SK-N-SH treated with all-trans-retinoic acid at 6 μM for 48 hours (cell line): ENCODE data around the gene LTBP1.

Experiments
- ATAC-seq: fragments of 200-7000 bp; cut with Tn5 transposase; 3 replicates; pipeline ENCODE4 v1.9.1; 2020; ENCODE audit warnings: mild to moderate bottlenecking, moderate library complexity
- ARNTL ChIP-seq: fragments of 450-650 bp; formaldehyde crosslinking; IDR thresholded peaks from 2 replicates; pipeline ENCODE4 v1.5.0; 2020; ENCODE audit warnings: low read depth, mild to moderate bottlenecking, moderate library complexity, borderline replicate concordance
- BACH2 ChIP-seq: fragments of 250-450 bp; sonication (Bioruptor Pico); IDR thresholded peaks from 2 replicates; pipeline ENCODE4 v1.9.0; 2021; ENCODE audit warnings: mild to moderate bottlenecking, borderline replicate concordance
- CSDC2 ChIP-seq: fragments of 250-450 bp; sonication (Bioruptor Pico); IDR thresholded peaks from 2 replicates; pipeline ENCODE4 v1.5.0; 2020; ENCODE audit warnings: mild to moderate bottlenecking, moderate library complexity
- GLIS3 ChIP-seq: fragments of 250-450 bp; sonication (Bioruptor Pico); IDR thresholded peaks from 2 replicates; pipeline ENCODE4 v1.5.0; 2020; ENCODE audit warnings: mild to moderate bottlenecking, moderate library complexity
- ISL1 ChIP-seq: fragments of 250-450 bp; sonication (Bioruptor Pico); IDR thresholded peaks from 2 replicates; pipeline ENCODE4 v2.1.2; 2022; ENCODE audit warnings: mild to moderate bottlenecking, moderate library complexity
- PATZ1 ChIP-seq: fragments of 250-450 bp; sonication (Bioruptor Pico); IDR thresholded peaks from 2 replicates; pipeline ENCODE4 v1.8.0; 2020; ENCODE audit warnings: mild to moderate bottlenecking, moderate library complexity, borderline replicate concordance
- POU6F1 ChIP-seq: fragments of 250-450 bp; sonication (Bioruptor Pico); IDR thresholded peaks from 2 replicates; pipeline ENCODE4 v1.8.0; 2021; ENCODE audit warnings: low read depth, mild to moderate bottlenecking, moderate library complexity, borderline replicate concordance
- PPARA ChIP-seq: fragments of 250-450 bp; sonication (Bioruptor Pico); IDR thresholded peaks from 2 replicates; pipeline ENCODE4 v1.5.0; 2020; ENCODE audit warnings: mild to moderate bottlenecking, borderline replicate concordance
- RARB ChIP-seq: fragments of 250-450 bp; sonication (Bioruptor Pico); IDR thresholded peaks from 2 replicates; pipeline ENCODE4 v1.8.0; 2021; ENCODE audit warnings: mild to moderate bottlenecking, moderate library complexity
- SNAI2 ChIP-seq: fragments of 250-450 bp; sonication (Bioruptor Pico); IDR thresholded peaks from 2 replicates; pipeline ENCODE4 v1.5.0; 2020; ENCODE audit warnings: mild to moderate bottlenecking, moderate library complexity
- TOX ChIP-seq: fragments of 250-450 bp; sonication (Bioruptor Pico); IDR thresholded peaks from 2 replicates; pipeline ENCODE4 v1.8.0; 2021; ENCODE audit warnings: mild to moderate bottlenecking, moderate library complexity, borderline replicate concordance
- TSHZ2 ChIP-seq: fragments of 250-450 bp; sonication (Bioruptor Pico); IDR thresholded peaks from 2 replicates; pipeline ENCODE4 v1.5.0; 2020; ENCODE audit warnings: mild to moderate bottlenecking, moderate library complexity
- ZC3H10 ChIP-seq: fragments of 250-450 bp; sonication (Bioruptor Pico); IDR thresholded peaks from 2 replicates; pipeline ENCODE4 v1.5.1; 2021; ENCODE audit warnings: mild to moderate bottlenecking, moderate library complexity
- ZFP30 ChIP-seq: fragments of 450-650 bp; formaldehyde crosslinking; IDR thresholded peaks from 2 replicates; pipeline ENCODE4 v1.5.0; 2022; ENCODE audit warnings: mild to moderate bottlenecking, moderate library complexity
- ZNF565 ChIP-seq: fragments of 450-650 bp; formaldehyde crosslinking; conservative IDR thresholded peaks from 2 replicates; pipeline ENCODE4 v1.5.0; 2020; ENCODE audit warnings: low read depth, mild to moderate bottlenecking, moderate library complexity
- ZNF8 ChIP-seq: fragments of 450-650 bp; formaldehyde crosslinking; IDR thresholded peaks from 2 replicates; pipeline ENCODE4 v1.5.0; 2020; ENCODE audit warnings: mild to moderate bottlenecking, moderate library complexity
- TF ChIP-seq, protein P1 (sequence below): fragments of 250-450 bp; sonication (Bioruptor Pico); IDR thresholded peaks from 2 replicates; pipeline ENCODE4 v1.5.1; 2020; ENCODE audit warnings: low read depth, mild to moderate bottlenecking, moderate library complexity
- TF ChIP-seq, protein P2 (sequence below): fragments of 250-450 bp; sonication (Bioruptor Pico); IDR thresholded peaks from 2 replicates; pipeline ENCODE4 v1.5.1; 2021; ENCODE audit warnings: mild to moderate bottlenecking, moderate library complexity

LTBP1 gene

DNA sequence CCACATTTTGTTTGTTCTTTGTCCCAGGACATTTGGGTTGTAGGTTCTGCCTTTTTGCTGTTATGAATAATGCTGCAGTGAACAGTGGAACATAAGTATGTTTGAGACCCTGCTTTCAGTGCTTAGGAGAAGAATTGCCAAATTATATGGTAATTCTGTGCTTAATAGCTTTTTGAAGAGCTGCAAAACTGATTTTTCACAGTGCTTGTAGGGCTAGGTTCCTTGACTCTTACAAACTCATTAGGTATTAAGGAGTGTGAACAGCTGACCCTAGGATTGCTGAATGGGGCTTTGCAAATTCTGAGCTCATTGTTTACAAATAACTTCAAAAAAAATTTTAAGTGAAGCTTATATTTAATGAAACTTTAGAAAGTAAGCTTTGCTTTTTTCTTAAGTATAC lies 154.2 kb downstream of the LTBP1 start:
- ATAC-seq = no peak
- TF ChIP-seq ZC3H10 (no peak), ARNTL (CRISPR knock-in tag) (no peak), GLIS3 (CRISPR knock-in tag) (no peak), CSDC2 (CRISPR knock-in tag) (no peak)
- TF ChIP-seq, protein P1, sequence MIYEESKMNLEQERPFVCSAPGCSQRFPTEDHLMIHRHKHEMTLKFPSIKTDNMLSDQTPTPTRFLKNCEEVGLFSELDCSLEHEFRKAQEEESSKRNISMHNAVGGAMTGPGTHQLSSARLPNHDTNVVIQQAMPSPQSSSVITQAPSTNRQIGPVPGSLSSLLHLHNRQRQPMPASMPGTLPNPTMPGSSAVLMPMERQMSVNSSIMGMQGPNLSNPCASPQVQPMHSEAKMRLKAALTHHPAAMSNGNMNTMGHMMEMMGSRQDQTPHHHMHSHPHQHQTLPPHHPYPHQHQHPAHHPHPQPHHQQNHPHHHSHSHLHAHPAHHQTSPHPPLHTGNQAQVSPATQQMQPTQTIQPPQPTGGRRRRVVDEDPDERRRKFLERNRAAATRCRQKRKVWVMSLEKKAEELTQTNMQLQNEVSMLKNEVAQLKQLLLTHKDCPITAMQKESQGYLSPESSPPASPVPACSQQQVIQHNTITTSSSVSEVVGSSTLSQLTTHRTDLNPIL (CRISPR knock-in tag) = no peak

GRCh38 chr2:33104052-33104623 lies 157.4 kb downstream of the LTBP1 start:
- TF ChIP-seq PPARA (CRISPR knock-in tag) (no peak), POU6F1 (CRISPR knock-in tag) (no peak), GLIS3 (CRISPR knock-in tag) (no peak)
- peak; percentile 25; the same call in 2 of the 3 replicates for ATAC-seq

DNA sequence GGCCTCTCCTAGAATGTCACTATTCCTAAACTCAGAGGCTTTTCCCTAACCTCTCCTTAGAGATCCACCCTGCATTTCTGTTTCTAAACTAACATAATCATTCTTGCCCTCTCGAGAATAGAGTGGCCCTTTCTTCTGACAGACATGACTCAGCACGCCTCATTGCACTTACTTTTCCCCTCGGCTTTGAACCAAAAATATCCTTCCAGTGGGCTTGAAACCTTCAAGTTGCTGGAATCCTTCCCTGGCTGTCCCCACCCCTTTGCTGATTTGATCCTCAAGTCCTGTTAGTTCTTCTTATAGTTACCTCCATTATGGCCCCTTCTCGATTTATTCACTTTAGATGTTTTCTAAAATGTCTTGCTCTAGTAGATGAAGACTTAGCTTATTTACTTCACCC lies 158.0 kb downstream of the LTBP1 start:
- TF ChIP-seq ZNF565 (CRISPR knock-in tag) (no peak), ARNTL (CRISPR knock-in tag) (no peak), BACH2 (no peak), PATZ1 (CRISPR knock-in tag) (no peak), CSDC2 (CRISPR knock-in tag) (no peak), ZFP30 (CRISPR knock-in tag) (no peak), TOX (CRISPR knock-in tag) (no peak), ISL1 (CRISPR knock-in tag) (no peak), GLIS3 (CRISPR knock-in tag) (no peak), TSHZ2 (CRISPR knock-in tag) (no peak), RARB (CRISPR knock-in tag) (no peak)
- TF ChIP-seq, protein P2, sequence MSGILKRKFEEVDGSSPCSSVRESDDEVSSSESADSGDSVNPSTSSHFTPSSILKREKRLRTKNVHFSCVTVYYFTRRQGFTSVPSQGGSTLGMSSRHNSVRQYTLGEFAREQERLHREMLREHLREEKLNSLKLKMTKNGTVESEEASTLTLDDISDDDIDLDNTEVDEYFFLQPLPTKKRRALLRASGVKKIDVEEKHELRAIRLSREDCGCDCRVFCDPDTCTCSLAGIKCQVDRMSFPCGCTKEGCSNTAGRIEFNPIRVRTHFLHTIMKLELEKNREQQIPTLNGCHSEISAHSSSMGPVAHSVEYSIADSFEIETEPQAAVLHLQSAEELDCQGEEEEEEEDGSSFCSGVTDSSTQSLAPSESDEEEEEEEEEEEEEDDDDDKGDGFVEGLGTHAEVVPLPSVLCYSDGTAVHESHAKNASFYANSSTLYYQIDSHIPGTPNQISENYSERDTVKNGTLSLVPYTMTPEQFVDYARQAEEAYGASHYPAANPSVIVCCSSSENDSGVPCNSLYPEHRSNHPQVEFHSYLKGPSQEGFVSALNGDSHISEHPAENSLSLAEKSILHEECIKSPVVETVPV = no peak
- TF ChIP-seq, protein P1 (CRISPR knock-in tag) = no peak
- no peak for ATAC-seq

- TF ChIP-seq ZNF8 (CRISPR knock-in tag) (no peak), ISL1 (CRISPR knock-in tag) (no peak), PATZ1 (CRISPR knock-in tag) (no peak), CSDC2 (CRISPR knock-in tag) (no peak), PPARA (CRISPR knock-in tag) (no peak), SNAI2 (CRISPR knock-in tag) (no peak)
- TF ChIP-seq, protein P2 = no peak
- TF ChIP-seq, all 23 proteins: peak for 0
- no peak for ATAC-seq
Observed at GRCh38 chr2:33106115-33106514, 159.4 kb downstream of the LTBP1 start.
